AG09319 (cell line): ENCODE measurements around the gene CCR7.

ENCODE experiments used
- DNase-seq: peaks from one replicate; pipeline ENCODE4 v3.0.0-alpha.2; 2010; ENCODE audit warnings: low read depth; ENCODE audit errors: extremely low read depth
- CTCF ChIP-seq: IDR thresholded peaks from 2 replicates; pipeline ENCODE4 v1.5.1; 2011; ENCODE audit warnings: low read depth, mild to moderate bottlenecking, inconsistent platforms, low read length, moderate library complexity

CCR7 gene

GRCh38 chr17:40538936-40539705, 26.2 kb downstream of the CCR7 start:
- DNase-seq = no peak
- no peak for TF ChIP-seq CTCF

GRCh38 chr17:40538019-40538935, 27.0 kb downstream of the CCR7 start:
- no peak for DNase-seq

GRCh38 chr17:40536295-40537171, 28.7 kb downstream of the CCR7 start:
- DNase-seq = peak; percentile 73

More at GRCh38 chr17:40538019-40538935, 27.0 kb downstream of the CCR7 start:
- TF ChIP-seq CTCF = no peak

GRCh38 chr17:40535924-40536294, 29.4 kb downstream of the CCR7 start:
- no peak for DNase-seq
- no peak for TF ChIP-seq CTCF

More at GRCh38 chr17:40536295-40537171, 28.7 kb downstream of the CCR7 start:
- TF ChIP-seq CTCF = no peak

- no peak for TF ChIP-seq CTCF
- no peak for DNase-seq
Observed at GRCh38 chr17:40535438-40535837, 29.8 kb downstream of the CCR7 start.

- DNase-seq = no peak
- TF ChIP-seq CTCF = no peak
Observed at GRCh38 chr17:40534371-40535189, 30.7 kb downstream of the CCR7 start.
